Vagina (tissue), 2 donors: ENCODE results near the gene SMG1.

ENCODE experiments used
- POLR2A ChIP-seq, 2 donors: fragments of 450-650 bp; IDR thresholded peaks; one replicate each; pipeline ENCODE4 v1.6.1; 2017; ENCODE audit warnings: antibody characterized with exemption in 2 of 2, mild to moderate bottlenecking in 2 of 2, moderate library complexity in 2 of 2
- POLR2AphosphoS5 ChIP-seq, 2 donors: sonication (generic); formaldehyde crosslinking; IDR thresholded peaks; one replicate each; pipeline ENCODE4 v1.9.0; 2017; ENCODE audit warnings: antibody characterized with exemption in 2 of 2, mild to moderate bottlenecking in 2 of 2, low read depth in 1 of 2; ENCODE audit not compliant: insufficient read depth in 1 of 2
- TF ChIP-seq, protein P1 (sequence below), 3 experiments: fragments of 450-650 bp in 2 of 3; fragments of 200-600 bp in 1 of 3; sonication (generic) in 1 of 3; IDR thresholded peaks; one replicate each; pipeline ENCODE4 v1.5.1; 2017 to 2019; ENCODE audit warnings: antibody characterized with exemption in 3 of 3, mild to moderate bottlenecking in 2 of 3, moderate library complexity in 2 of 3

DNA sequence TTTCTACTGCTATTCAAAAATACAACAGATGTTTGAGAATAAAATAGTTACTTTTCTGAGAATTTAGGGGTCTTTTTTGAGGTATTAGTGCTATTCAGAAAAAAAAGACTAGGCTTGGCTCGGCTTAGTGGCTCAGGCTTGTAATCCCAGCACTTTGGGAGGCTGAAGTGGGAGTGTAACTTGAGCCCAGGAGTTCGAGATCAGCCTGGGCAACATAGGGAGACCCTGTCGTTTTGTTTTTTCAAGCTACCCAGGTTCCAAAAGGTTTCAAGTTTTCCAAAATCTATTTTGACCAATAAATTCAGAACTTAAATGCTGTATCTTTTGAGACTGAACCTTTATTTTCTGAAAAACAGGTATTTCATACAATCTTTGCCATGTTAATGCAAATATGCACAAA, 121.7 kb downstream of the SMG1 start:
- TF ChIP-seq, protein P1, sequence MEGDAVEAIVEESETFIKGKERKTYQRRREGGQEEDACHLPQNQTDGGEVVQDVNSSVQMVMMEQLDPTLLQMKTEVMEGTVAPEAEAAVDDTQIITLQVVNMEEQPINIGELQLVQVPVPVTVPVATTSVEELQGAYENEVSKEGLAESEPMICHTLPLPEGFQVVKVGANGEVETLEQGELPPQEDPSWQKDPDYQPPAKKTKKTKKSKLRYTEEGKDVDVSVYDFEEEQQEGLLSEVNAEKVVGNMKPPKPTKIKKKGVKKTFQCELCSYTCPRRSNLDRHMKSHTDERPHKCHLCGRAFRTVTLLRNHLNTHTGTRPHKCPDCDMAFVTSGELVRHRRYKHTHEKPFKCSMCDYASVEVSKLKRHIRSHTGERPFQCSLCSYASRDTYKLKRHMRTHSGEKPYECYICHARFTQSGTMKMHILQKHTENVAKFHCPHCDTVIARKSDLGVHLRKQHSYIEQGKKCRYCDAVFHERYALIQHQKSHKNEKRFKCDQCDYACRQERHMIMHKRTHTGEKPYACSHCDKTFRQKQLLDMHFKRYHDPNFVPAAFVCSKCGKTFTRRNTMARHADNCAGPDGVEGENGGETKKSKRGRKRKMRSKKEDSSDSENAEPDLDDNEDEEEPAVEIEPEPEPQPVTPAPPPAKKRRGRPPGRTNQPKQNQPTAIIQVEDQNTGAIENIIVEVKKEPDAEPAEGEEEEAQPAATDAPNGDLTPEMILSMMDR (IDR thresholded peaks at IDR 0.05) = no peak
- TF ChIP-seq POLR2AphosphoS5 (IDR thresholded peaks at IDR 0.05; ENCODE audit: insufficient read depth in 1 of 2, low read depth in 1 of 2) (no peak), POLR2A (IDR thresholded peaks at IDR 0.05) (no peak)
